ENCODE results near the gene AFF3. TPM values are rescaled to one million over a fixed set of nuclear protein-coding genes. Genes with fewer than 3 reads are reported as not detected.

Gene AFF3
- total and polyA plus RNA-seq, 2 of the 8 experiments (the other 6 are each of a cell fraction or from before 2014, with no cell fraction given): 0.27 to 3.0 TPM

DNA sequence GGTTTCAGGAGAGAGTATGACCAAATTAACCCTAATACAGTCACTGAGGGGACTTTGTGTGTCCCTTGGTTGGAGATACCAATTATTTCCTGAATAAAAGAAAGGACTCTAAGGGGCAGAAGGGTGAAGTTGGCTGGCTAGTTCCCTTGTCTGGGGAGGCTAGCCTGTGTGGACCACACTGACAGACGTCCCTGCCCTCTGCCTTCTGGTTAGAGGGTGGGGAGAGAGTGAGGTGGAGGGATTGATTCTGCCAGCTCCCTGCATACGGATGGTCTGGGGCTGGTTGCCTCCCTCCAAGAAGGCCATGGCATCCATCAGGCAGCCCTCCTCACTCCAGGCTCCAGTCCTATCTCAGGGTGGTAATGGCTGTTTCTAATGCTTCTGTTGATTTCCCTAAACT is 37.4 kb upstream of the AFF3 start (continued):
- no peak for TF ChIP-seq CHD7 (IDR thresholded peaks at IDR 0.05; ENCODE audit: insufficient replicate concordance, low read length)
- TF ChIP-seq JUND (IDR thresholded peaks at IDR 0.05; ENCODE audit: low read length): no peak
